Measurements from ENCODE around the gene EPHB4. TPM values are rescaled to one million over a fixed set of nuclear protein-coding genes. Genes with fewer than 3 reads are reported as not detected.

Gene EPHB4
- total and polyA plus RNA-seq, 9 donors = 24.4 to 119 (median 76.8) TPM

GRCh38 chr7:100778061-100778621 is 49.2 kb downstream of the EPHB4 start:
- no peak overlapping the region for H3K4me3 ChIP-seq
- intact Hi-C loops (cut with DNase I) = no loop called here
- 80 to 84% (median 82%) methylated on average over 6 of the region's 6 CpGs for WGBS, 3 donors
- no peaks in the 10 kb centered on the region for H3K4me1 ChIP-seq (ENCODE audit: insufficient read depth)
- no peaks in the 10 kb centered on the region for H3K27me3 ChIP-seq
- H3K27ac ChIP-seq = no peak overlapping the region
- H3K9me3 ChIP-seq = no peaks in the 10 kb centered on the region
- no peak for TF ChIP-seq EP300 (IDR thresholded peaks at IDR 0.05)
- TF ChIP-seq POLR2A (IDR thresholded peaks at IDR 0.05) = no peak
- no peak for TF ChIP-seq CTCF (IDR thresholded peaks at IDR 0.05)
- no peak for DNase-seq
- H3K36me3 ChIP-seq = no peaks in the 10 kb centered on the region

GRCh38 chr7:100773491-100773890 is 53.8 kb downstream of the EPHB4 start:
- intact Hi-C loops (cut with DNase I) = no loop called here
- H3K9me3 ChIP-seq = no peaks in the 10 kb centered on the region
- H3K27ac ChIP-seq = no peak overlapping the region
- WGBS, 3 donors = 85 to 88% (median 88%) methylated on average over 9 of the region's 9 CpGs
- no peak for DNase-seq
- H3K4me3 ChIP-seq = no peak overlapping the region
- H3K4me1 ChIP-seq (ENCODE audit: insufficient read depth) = no peaks in the 10 kb centered on the region
- no peaks in the 10 kb centered on the region for H3K36me3 ChIP-seq
- TF ChIP-seq CTCF (IDR thresholded peaks at IDR 0.05) = no peak
- no peak for TF ChIP-seq EP300 (IDR thresholded peaks at IDR 0.05)
- no peak for TF ChIP-seq POLR2A (IDR thresholded peaks at IDR 0.05)
- no peaks in the 10 kb centered on the region for H3K27me3 ChIP-seq

- H3K9me3 ChIP-seq = no peaks in the 10 kb centered on the region
- no peaks in the 10 kb centered on the region for H3K27me3 ChIP-seq
- H3K4me1 ChIP-seq (ENCODE audit: insufficient read depth) = no peaks in the 10 kb centered on the region
- no peak for DNase-seq
- no peak for TF ChIP-seq EP300 (IDR thresholded peaks at IDR 0.05)
- TF ChIP-seq CTCF (IDR thresholded peaks at IDR 0.05) = no peak
- TF ChIP-seq POLR2A (IDR thresholded peaks at IDR 0.05) = no peak
- intact Hi-C loops (cut with DNase I) = no loop called here
- 79 to 81% (median 80%) methylated on average over 7 of the region's 7 CpGs for WGBS, 3 donors
- H3K4me3 ChIP-seq = no peak overlapping the region
- no peak overlapping the region for H3K27ac ChIP-seq
- no peaks in the 10 kb centered on the region for H3K36me3 ChIP-seq
Measured at GRCh38 chr7:100768784-100769183, 58.5 kb downstream of the EPHB4 start.

- no peak for DNase-seq
- Histone ChIP-seq H3K36me3 (no peaks in the 10 kb centered on the region), H3K4me3 (no peak overlapping the region), H3K27ac (no peak overlapping the region), H3K9me3 (no peaks in the 10 kb centered on the region), H3K27me3 (no peaks in the 10 kb centered on the region), H3K4me1 (ENCODE audit: insufficient read depth) (no peaks in the 10 kb centered on the region)
- TF ChIP-seq CTCF (IDR thresholded peaks at IDR 0.05) = no peak
- no peak for TF ChIP-seq POLR2A (IDR thresholded peaks at IDR 0.05)
- no peak for TF ChIP-seq EP300 (IDR thresholded peaks at IDR 0.05)
- 75 to 81% (median 76%) methylated on average over 16 of the region's 16 CpGs for WGBS, 3 donors
- intact Hi-C loops (cut with DNase I) = no loop called here
Measured at GRCh38 chr7:100765250-100765649, 62.1 kb downstream of the EPHB4 start.

All from ovary (tissue), 9 donors.